ENCODE data around the gene UBL7. TPM values are rescaled to one million over a fixed set of nuclear protein-coding genes. Genes with fewer than 3 reads are reported as not detected.

Gene UBL7
- total RNA-seq, 1 experiment from 2014 or later = 47.5 TPM

DNA sequence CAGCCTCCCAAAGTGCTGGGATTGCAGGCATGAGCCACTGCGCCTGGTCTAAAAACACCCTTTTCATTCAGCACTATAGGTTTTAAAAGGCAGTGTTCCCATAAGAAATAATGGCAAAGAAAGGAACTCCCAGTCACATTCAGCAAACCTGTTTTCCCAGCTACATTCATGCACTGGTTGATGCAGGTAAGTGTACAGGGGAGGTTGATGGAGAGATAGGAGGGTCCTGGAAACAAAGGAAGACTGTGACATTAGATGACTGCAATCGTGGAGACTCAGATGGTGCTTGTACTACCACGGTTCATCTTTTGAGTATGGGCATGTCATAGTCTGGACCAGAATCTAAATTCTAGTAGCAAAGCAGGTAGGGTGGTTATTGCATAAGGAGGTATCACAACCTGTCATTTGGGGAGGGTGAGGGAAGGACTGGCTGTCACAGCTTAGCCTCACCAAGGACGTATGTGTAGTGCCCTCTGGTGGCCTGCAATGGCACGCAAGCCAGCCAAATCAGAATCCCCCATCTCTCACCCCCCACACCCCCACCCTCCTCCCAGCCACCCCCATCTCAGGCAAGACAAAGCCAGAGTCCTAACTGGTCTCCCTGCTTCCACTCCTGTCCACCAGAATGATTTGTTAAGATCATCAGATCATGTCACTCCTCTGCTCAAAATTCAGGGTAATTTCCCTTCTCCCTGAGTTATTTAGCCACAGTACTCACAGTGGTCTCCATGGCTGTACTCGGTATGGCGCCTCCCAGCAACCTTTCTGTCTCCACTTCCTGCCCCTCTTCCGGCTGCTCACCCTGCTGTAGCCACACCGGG lies 28.8 kb upstream of the UBL7 start:
- H2BK20ac ChIP-seq (ENCODE audit: low read depth, low read length, poor library complexity, severe bottlenecking) = no peak overlapping the region
- H4K5ac ChIP-seq (ENCODE audit: insufficient read length, low read depth, low read length) = no peak overlapping the region
- peak overlapping the region; percentile 46 to 97 (median 64) for H3K27ac Mint-ChIP-seq
- no peaks in the 10 kb centered on the region for H3K79me2 ChIP-seq (ENCODE audit: insufficient read depth, low read length)
- H3K14ac ChIP-seq (ENCODE audit: insufficient read depth, low read length) = no peak overlapping the region
- peaks cover 0 to 6% (median 4%) of the 10 kb centered on the region in 3 experiments; a peak in 4 of 7 replicates for H3K36me3 Mint-ChIP-seq (ENCODE audit: insufficient read depth in 1 of 3, low read depth in 3 of 3)
- H3K4me1 ChIP-seq (ENCODE audit: insufficient read depth, low read length) = no peaks in the 10 kb centered on the region
- no peak overlapping the region for H4K91ac ChIP-seq (ENCODE audit: insufficient read length, low read depth, low read length)
- H2AFZ ChIP-seq (ENCODE audit: low read length) = no peak overlapping the region
- no peaks in the 10 kb centered on the region for H3K27me3 ChIP-seq (ENCODE audit: insufficient read depth, low read length)
- no peak overlapping the region for H3K56ac ChIP-seq (ENCODE audit: insufficient read length, low read depth, low read length)
- H3K79me1 ChIP-seq (ENCODE audit: insufficient read depth, low read depth, low read length, poor library complexity, severe bottlenecking) = no peaks in the 10 kb centered on the region
- H2AK5ac ChIP-seq (ENCODE audit: insufficient read length, low read length) = no peak overlapping the region
- no peak overlapping the region for H3K27ac ChIP-seq (ENCODE audit: insufficient read length, low read depth, low read length)
- TF ChIP-seq CTCF (conservative IDR thresholded peaks at IDR 0.05) = peak; percentile 87
- no peak overlapping the region for H3K4ac ChIP-seq (ENCODE audit: low read depth, low read length)
- no peak overlapping the region for H2BK5ac ChIP-seq (ENCODE audit: insufficient read length, low read length)
- no peak overlapping the region for H2BK120ac ChIP-seq (ENCODE audit: low read depth, low read length, poor library complexity, severe bottlenecking)
- DNase-seq = peak; percentile 82
- no peaks in the 10 kb centered on the region for H3K27me3 Mint-ChIP-seq (ENCODE audit: low read depth)
- peaks cover 4 to 8% of the 10 kb centered on the region in 2 experiments for H3K4me1 Mint-ChIP-seq
- H3K4me2 ChIP-seq (ENCODE audit: insufficient read depth, insufficient read length, low read length) = no peak overlapping the region
- H3K9ac ChIP-seq (ENCODE audit: extremely low read depth, insufficient read length, low read length) = no peak overlapping the region
- H3K23me2 ChIP-seq (ENCODE audit: insufficient read length, low read depth, low read length, poor library complexity, severe bottlenecking) = no peaks in the 10 kb centered on the region
- peak overlapping the region; percentile 69 for H3K18ac ChIP-seq (ENCODE audit: insufficient read length, low read depth, low read length)
- H2BK15ac ChIP-seq (ENCODE audit: low read depth, low read length) = no peak overlapping the region
- no peaks in the 10 kb centered on the region for H4K20me1 ChIP-seq (ENCODE audit: control insufficient read depth, insufficient read depth, insufficient read length)
- H4K8ac ChIP-seq (replicated peaks; ENCODE audit: insufficient read length, low read depth, low read length) = no peak overlapping the region
- H3K9me3 ChIP-seq (ENCODE audit: control insufficient read depth, low read depth, low read length) = no peaks in the 10 kb centered on the region
- H3K4me3 Mint-ChIP-seq = peak overlapping the region; percentile 37 to 45; a peak in 4 of 5 replicates
- no peak overlapping the region for H3K23ac ChIP-seq (ENCODE audit: insufficient read length, low read depth, low read length)
- no peak overlapping the region for H2BK12ac ChIP-seq (ENCODE audit: insufficient read length, low read depth, low read length)
- H3K9me3 Mint-ChIP-seq = no peaks in the 10 kb centered on the region; a peak in 1 of 5 replicates
- WGBS (ENCODE audit: extremely low coverage, insufficient read length, low lambda C conversion rate) = no CpG with 5 or more reads among the region's 9 CpGs
- no peak overlapping the region for H3T11ph ChIP-seq (ENCODE audit: low read length)

Measured in H9 (cell line).